Measurements from ENCODE around the gene TTC17. TPM values are rescaled to one million over a fixed set of nuclear protein-coding genes. Genes with fewer than 3 reads are reported as not detected.

Gene TTC17
- total RNA-seq, 1 experiment from 2014 or later = 42.1 TPM

DNA sequence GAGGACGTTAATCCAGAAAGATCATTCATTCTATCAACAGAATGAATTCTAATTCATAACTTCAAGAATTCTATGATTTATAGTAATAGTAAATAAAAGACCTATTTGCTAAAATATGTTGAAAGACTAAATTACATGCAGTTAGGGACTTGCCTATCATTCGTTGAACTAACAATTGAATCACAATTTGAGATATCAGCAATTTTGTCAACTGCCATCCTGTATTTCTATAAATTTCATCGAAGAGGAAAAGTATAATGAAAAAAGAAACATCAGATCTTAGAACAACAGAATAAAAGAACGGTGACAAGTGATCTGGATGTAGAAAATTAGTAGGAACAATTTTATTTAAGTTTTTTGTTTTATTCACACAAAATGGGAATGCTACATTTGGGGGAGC is 4.4 kb upstream of the TTC17 start:
- H2AFZ ChIP-seq (ENCODE audit: low read length) = no peak overlapping the region
- H3K4me1 ChIP-seq (ENCODE audit: insufficient read depth, low read length) = peaks cover 12% of the 10 kb centered on the region; the same call in 1 of the 2 replicates
- no peak overlapping the region for H3K4me2 ChIP-seq (ENCODE audit: low read length)
- no peaks in the 10 kb centered on the region for H4K20me1 ChIP-seq (ENCODE audit: low read length)
- H3K79me2 ChIP-seq (ENCODE audit: low read length) = peaks cover 6% of the 10 kb centered on the region
- no peak overlapping the region for H3K4me3 ChIP-seq (ENCODE audit: low read length)
- intact Hi-C loops (cut with micrococcal nuclease) = no loop called here
- no peaks in the 10 kb centered on the region for H3F3A ChIP-seq (ENCODE audit: low read length, unreplicated experiment)
- H3K27ac ChIP-seq (ENCODE audit: low read length) = no peak overlapping the region
- H3K36me3 ChIP-seq (ENCODE audit: low read depth, low read length) = no peaks in the 10 kb centered on the region
- H3K27me3 ChIP-seq (ENCODE audit: low read length) = no peaks in the 10 kb centered on the region
- no peak for DNase-seq
- ATAC-seq = no peak
- POLR2A ChIA-PET (ENCODE audit: unreplicated experiment) = no interaction called here
- no peak overlapping the region for H3K9ac ChIP-seq (ENCODE audit: low read length)
- TF ChIP-seq, protein P1, sequence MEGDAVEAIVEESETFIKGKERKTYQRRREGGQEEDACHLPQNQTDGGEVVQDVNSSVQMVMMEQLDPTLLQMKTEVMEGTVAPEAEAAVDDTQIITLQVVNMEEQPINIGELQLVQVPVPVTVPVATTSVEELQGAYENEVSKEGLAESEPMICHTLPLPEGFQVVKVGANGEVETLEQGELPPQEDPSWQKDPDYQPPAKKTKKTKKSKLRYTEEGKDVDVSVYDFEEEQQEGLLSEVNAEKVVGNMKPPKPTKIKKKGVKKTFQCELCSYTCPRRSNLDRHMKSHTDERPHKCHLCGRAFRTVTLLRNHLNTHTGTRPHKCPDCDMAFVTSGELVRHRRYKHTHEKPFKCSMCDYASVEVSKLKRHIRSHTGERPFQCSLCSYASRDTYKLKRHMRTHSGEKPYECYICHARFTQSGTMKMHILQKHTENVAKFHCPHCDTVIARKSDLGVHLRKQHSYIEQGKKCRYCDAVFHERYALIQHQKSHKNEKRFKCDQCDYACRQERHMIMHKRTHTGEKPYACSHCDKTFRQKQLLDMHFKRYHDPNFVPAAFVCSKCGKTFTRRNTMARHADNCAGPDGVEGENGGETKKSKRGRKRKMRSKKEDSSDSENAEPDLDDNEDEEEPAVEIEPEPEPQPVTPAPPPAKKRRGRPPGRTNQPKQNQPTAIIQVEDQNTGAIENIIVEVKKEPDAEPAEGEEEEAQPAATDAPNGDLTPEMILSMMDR (conservative IDR thresholded peaks at IDR 0.05; ENCODE audit: low read depth, low read length) = no peak
- TF ChIP-seq EZH2phosphoT487 (IDR thresholded peaks at IDR 0.05; ENCODE audit: borderline replicate concordance, low read length) = no peak
- TF ChIP-seq EZH2 (IDR thresholded peaks at IDR 0.05; ENCODE audit: low read length, unreplicated experiment) = no peak
- no peaks in the 10 kb centered on the region for H3K9me2 ChIP-seq (replicated peaks; ENCODE audit: low read length)
- H3K9me3 ChIP-seq (ENCODE audit: low read length) = no peaks in the 10 kb centered on the region
- BruUV-seq (replicated peaks) = no TSS peak
- CTCF ChIA-PET = no interaction called here

DNA sequence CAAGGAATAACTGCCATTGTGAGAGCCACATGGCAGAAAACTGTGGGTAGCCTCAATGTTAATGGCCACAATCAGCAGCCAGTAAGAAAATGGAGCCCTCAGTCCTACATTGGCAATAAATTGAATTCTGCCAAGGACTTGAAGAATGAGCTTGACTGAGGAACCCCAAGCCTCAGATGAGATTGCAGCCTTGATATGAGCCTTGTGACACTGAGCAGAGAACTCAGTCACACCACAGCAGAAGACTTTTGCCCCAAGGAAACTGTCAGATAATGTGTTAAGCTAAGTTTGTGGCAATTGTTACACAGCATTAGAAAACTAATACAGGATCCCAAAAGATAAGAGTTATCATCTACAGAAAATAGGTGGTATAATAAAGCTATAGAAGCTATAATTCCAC is 2.4 kb upstream of the TTC17 start:
- Histone ChIP-seq H2AFZ (ENCODE audit: low read length) (no peak overlapping the region), H3K36me3 (ENCODE audit: low read depth, low read length) (no peaks in the 10 kb centered on the region), H3K4me1 (ENCODE audit: insufficient read depth, low read length) (peaks cover 27% of the 10 kb centered on the region), H3K9ac (ENCODE audit: low read length) (no peak overlapping the region), H3K4me3 (ENCODE audit: low read length) (no peak overlapping the region), H3K27me3 (ENCODE audit: low read length) (no peaks in the 10 kb centered on the region), H3K9me2 (replicated peaks; ENCODE audit: low read length) (no peaks in the 10 kb centered on the region), H3K79me2 (ENCODE audit: low read length) (peaks cover 26% of the 10 kb centered on the region), H3K4me2 (ENCODE audit: low read length) (no peak overlapping the region), H3K27ac (ENCODE audit: low read length) (no peak overlapping the region), H3F3A (ENCODE audit: low read length, unreplicated experiment) (no peaks in the 10 kb centered on the region), H3K9me3 (ENCODE audit: low read length) (no peaks in the 10 kb centered on the region), H4K20me1 (ENCODE audit: low read length) (peaks cover 13% of the 10 kb centered on the region; the same call in 1 of the 2 replicates)
- POLR2A ChIA-PET (ENCODE audit: unreplicated experiment) = no interaction called here
- no peak for TF ChIP-seq EZH2phosphoT487 (IDR thresholded peaks at IDR 0.05; ENCODE audit: borderline replicate concordance, low read length)
- TF ChIP-seq, protein P1 (conservative IDR thresholded peaks at IDR 0.05; ENCODE audit: low read depth, low read length) = no peak
- no peak for TF ChIP-seq EZH2 (IDR thresholded peaks at IDR 0.05; ENCODE audit: low read length, unreplicated experiment)
- no TSS peak for BruUV-seq (replicated peaks)
- CTCF ChIA-PET = no interaction called here
- ATAC-seq (no peak), DNase-seq (no peak)
- intact Hi-C loops (cut with micrococcal nuclease) = loop anchor here (5.0 kb wide), 1 partner anchor 44 kb away; the partner anchor contains the start of gene API5

DNA sequence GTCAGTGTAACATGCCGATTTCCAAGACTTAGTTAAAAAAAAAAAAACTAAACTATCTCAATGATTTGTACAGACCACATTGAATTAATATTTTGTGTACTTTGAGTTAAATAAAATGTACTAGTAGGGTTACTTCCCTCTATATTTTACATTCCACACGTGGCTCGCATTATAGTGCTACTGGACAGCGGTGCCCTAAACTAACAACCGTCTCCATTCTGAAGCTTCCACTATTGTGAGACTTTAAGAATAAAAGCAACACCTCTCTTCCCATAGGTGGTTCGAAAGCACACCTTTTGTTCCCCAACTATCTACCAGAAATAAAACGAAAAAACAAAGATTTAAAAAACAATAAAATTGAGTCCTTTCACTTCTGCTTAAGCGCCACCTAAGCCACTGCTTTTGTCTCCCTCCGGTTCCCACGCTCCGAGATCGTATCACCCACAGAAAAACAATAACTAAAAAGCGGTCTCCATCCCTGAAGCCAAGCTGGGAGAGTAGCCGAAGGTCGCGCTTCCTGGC is 380 bp upstream of the TTC17 start:
- peak overlapping the region; percentile 93 for H3K9ac ChIP-seq (ENCODE audit: low read length)
- H3K4me2 ChIP-seq (ENCODE audit: low read length) = peak overlapping the region; percentile 95
- ATAC-seq = peak; percentile 6; the same call in 1 of the 2 replicates
- no peaks in the 10 kb centered on the region for H3K27me3 ChIP-seq (ENCODE audit: low read length)
- ChIA-PET POLR2A (ENCODE audit: unreplicated experiment) (interaction anchor here (0.6 to 1.5 kb wide), 4 partner anchors 18 to 336 kb away, joined by 3 to 8 read pairs (median 6); partner anchors contain the start of gene API5), CTCF (interaction anchor here (1.2 kb wide), 1 partner anchor 47 kb away, joined by 7 read pairs; the partner anchor contains the start of gene API5)
- no peaks in the 10 kb centered on the region for H3K9me3 ChIP-seq (ENCODE audit: low read length)
- peaks cover 22% of the 10 kb centered on the region for H3K4me1 ChIP-seq (ENCODE audit: insufficient read depth, low read length)
- H3K4me3 ChIP-seq (ENCODE audit: low read length) = peak overlapping the region; percentile 94
- TSS peak; percentile 88 for BruUV-seq (replicated peaks)
- no peaks in the 10 kb centered on the region for H3K9me2 ChIP-seq (replicated peaks; ENCODE audit: low read length)
- TF ChIP-seq, protein P1 (conservative IDR thresholded peaks at IDR 0.05; ENCODE audit: low read depth, low read length) = no peak
- TF ChIP-seq EZH2 (IDR thresholded peaks at IDR 0.05; ENCODE audit: low read length, unreplicated experiment) (no peak), EZH2phosphoT487 (IDR thresholded peaks at IDR 0.05; ENCODE audit: borderline replicate concordance, low read length) (no peak)
- H3K27ac ChIP-seq (ENCODE audit: low read length) = peak overlapping the region; percentile 22; the same call in 1 of the 2 replicates
- intact Hi-C loops (cut with micrococcal nuclease) = loop anchor here (1.0 to 5.0 kb wide), 2 partner anchors 18 to 46 kb away; partner anchors contain the start of gene API5
- H4K20me1 ChIP-seq (ENCODE audit: low read length) = peaks cover 16% of the 10 kb centered on the region; the same call in 1 of the 2 replicates
- H3F3A ChIP-seq (ENCODE audit: low read length, unreplicated experiment) = no peaks in the 10 kb centered on the region
- DNase-seq = no peak
- H3K79me2 ChIP-seq (ENCODE audit: low read length) = peaks cover 46% of the 10 kb centered on the region
- H3K36me3 ChIP-seq (ENCODE audit: low read depth, low read length) = no peaks in the 10 kb centered on the region
- H2AFZ ChIP-seq (ENCODE audit: low read length) = peak overlapping the region; percentile 96

All from PC-3 (cell line).